ENCODE measurements around the gene TAOK2. TPM values are rescaled to one million over a fixed set of nuclear protein-coding genes. Genes with fewer than 3 reads are reported as not detected.

Gene TAOK2
- total RNA-seq, 4 donors from 2014 or later, result 25.7 to 87.0 (median 31.4) TPM

DNA sequence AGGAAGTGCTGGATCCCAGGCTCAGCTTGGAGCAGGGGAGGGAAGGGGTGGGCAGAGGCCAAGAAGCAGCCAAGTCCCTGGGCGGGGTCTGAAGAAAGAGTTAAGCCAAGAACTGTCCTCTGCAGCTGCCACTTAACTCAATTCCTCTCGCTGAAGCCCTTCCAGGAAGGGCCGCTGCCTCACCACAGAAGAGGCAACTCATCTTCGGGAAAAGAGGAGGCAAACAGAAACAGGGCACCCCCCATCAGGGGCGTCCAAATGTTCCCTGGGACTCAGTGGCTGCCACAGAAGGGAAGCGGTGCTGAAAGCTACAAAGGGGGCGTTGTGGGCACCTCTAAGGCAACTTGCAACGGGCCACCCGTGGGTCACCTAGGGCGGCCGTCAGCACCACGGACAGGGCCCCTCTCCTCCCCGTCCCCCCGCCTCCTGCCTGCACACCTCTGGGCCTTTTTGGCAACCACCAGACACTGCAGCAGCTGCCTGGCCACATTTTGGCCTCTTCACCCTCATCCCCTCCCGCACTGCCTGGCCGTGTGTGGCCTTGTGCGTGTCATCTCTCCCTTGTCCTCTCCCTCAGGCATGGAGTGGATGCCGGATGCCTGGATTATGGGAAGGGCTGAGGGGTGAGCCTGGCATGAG is 54.9 kb downstream of the TAOK2 start:
- TF ChIP-seq, protein P1, sequence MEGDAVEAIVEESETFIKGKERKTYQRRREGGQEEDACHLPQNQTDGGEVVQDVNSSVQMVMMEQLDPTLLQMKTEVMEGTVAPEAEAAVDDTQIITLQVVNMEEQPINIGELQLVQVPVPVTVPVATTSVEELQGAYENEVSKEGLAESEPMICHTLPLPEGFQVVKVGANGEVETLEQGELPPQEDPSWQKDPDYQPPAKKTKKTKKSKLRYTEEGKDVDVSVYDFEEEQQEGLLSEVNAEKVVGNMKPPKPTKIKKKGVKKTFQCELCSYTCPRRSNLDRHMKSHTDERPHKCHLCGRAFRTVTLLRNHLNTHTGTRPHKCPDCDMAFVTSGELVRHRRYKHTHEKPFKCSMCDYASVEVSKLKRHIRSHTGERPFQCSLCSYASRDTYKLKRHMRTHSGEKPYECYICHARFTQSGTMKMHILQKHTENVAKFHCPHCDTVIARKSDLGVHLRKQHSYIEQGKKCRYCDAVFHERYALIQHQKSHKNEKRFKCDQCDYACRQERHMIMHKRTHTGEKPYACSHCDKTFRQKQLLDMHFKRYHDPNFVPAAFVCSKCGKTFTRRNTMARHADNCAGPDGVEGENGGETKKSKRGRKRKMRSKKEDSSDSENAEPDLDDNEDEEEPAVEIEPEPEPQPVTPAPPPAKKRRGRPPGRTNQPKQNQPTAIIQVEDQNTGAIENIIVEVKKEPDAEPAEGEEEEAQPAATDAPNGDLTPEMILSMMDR (IDR thresholded peaks at IDR 0.05; ENCODE audit: low read depth), result no peak

DNA sequence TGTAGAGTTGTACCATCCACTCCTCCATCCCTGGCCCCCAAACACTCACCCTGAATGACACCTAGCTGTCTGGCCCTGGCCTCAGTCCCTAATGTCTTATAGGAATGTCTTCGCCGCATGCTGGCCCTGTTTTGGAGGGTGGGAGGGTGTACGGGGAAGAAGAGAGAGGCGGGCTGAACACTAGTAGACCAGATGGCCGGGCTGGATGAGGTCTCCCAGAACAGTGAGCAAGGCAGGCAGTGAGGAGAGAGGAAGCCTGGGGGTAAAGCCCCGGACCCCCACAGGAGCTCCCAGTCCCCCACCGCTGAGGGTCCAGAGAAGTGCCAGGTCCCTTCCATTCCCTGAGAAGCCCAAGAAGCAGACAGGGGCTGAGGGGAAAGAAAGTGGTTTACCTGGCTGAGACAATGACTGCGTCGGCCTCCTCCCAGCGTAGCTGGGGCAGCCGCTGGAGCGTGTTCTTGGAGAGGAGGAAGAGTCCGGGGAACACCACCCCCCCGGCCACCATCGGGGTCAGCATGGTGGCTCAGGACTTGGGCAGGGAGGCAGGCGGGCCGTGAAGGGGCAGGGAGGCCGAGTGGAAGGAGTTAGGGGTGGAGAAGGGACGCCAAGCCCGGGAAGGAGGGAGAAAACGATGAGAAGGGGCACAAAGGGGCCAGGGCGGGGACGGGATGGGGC is 56.5 kb downstream of the TAOK2 start:
- TF ChIP-seq, protein P1 (IDR thresholded peaks at IDR 0.05; ENCODE audit: low read depth), result no peak

DNA sequence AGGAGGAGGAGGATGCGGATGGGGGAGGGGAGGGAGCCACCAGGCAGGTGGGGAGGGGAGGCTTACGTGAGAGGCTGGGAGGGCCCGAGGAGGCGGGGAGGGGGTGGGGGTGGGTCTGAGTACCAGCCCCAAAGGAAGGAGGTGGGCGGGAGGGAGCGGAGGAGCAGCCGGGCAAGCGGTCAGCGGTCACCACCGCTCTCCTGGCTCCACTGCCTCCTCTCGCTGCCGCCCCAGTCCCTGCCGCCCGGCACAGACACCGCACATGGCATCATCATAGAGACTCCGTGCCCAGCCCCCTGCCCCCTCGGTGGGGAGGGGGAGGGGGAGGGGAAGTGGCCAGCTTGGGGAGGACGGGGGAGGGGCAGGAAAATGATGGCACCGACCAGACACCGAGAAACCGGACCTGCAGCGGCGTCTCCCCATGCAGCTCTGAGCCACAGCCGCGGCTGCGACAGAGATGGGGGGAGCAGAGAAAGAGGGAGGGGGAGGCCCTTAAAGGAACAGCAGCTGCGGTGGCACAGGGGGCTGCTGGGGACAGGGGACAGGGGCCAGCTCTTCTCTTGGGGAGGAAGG is 57.3 kb downstream of the TAOK2 start, which contains the start of gene TLCD3B:
TSS of gene TLCD3B (minus strand) at position 431 of the 573 bp plus-strand sequence. CDS start 744 bp downstream, outside the sequence.
- TF ChIP-seq, protein P1 (IDR thresholded peaks at IDR 0.05; ENCODE audit: low read depth), result no peak

DNA sequence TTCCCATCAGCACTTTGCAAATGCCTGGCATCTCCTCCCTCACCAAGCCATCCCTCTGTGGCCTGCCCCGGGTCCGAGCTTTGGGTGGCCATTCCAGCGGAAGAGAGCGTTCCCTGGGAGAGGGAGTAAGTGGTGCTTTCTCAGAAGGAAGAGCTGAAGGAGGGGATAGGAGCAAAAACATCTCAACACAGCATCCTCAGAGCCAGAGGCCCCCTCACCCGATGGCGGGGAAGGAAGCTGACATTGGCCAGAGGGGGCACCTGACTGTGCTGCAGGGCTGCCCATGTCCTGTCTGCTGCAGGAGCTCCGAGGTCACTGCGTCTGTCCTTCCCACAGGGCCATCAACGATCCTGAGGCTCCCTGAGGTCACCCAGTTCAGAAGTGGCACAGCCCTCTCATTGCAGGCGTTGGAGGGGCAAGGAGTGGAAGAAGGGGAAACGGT is 57.8 kb downstream of the TAOK2 start:
- TF ChIP-seq, protein P1 (IDR thresholded peaks at IDR 0.05; ENCODE audit: low read depth), result no peak

DNA sequence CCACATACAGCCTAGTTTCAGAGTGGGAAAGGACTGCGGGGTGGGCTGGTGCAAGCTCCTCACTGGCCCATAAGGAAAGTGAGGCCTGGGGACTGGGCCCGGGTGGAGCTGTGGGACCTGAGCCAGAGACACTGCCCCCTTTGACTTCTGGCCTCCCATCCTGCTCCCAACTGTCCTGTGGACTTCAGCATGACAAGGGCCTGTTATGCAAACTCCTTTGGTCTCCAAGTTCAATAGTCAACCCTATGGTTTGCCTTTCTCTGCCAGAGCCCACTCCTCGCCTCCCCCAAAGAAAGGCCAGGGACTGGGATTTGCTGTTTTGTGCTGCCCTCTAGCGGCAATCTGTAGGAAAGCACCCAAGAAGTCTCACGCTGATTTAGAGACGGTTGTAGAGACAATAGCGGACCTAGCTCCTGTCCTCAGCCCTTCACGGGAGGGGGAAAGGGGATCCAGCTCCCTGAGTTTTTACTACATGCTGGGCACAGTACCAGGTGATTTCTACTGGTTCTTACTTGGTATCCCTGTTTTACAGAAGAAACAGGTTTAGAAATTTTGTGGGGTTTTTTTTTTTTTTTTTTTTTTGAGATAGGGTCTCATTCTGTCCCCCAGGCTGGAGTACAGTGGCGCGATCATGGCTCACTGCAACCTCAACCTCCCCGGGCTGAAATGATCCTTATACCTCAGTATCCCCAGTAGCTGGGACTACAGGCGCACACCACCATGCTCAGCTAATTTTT is 58.6 kb downstream of the TAOK2 start:
- TF ChIP-seq, protein P1 (IDR thresholded peaks at IDR 0.05; ENCODE audit: low read depth), result no peak

DNA sequence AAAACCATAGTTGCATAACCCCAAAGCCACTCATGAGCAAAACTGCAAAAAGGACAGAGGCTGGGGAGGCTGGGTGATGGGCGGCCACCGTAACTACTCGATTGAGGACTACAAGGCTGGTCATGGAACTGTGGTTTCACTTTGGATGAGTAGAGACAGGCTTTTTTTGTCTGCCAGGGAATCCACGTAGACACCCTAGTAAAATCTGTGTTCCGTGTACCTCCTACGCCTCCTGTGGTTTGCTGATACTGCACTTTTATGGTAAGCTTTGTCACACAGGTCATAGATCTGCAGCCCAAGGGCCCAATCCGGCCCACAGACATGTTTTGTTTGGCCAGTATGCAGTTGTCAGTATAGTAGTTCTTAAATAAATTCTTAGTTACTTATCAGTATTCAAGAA is 59.6 kb downstream of the TAOK2 start:
- TF ChIP-seq, protein P1 (IDR thresholded peaks at IDR 0.05; ENCODE audit: low read depth), result no peak

DNA sequence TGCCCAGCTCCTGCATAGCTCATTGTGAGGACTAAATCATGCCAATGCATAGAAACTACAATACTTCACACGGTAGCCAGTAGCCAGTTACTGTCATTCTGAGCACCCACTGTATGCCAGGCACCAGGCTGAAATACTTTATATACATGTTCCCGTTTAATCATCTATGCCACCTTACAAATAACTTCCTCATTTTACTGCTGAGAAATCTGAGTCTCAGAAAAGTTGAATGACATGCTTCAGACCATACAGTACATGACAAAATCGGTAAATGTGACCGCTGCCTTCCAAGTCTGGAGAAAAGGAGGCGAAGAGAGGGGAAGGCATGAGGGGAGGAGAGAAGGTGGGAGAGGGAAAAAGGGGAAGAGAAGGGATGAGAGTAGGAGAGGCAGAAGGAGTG is 66.6 kb downstream of the TAOK2 start:
- TF ChIP-seq, protein P1 (IDR thresholded peaks at IDR 0.05; ENCODE audit: low read depth), result no peak

All from subcutaneous adipose tissue (tissue), 4 donors.